ENCODE results near the gene CACNA1G.

CACNA1G gene

GRCh38 chr17:50675190-50675589 lies 114.7 kb downstream of the CACNA1G start:
- DNase-seq (ENCODE audit: low spot score) = no peak
- Histone ChIP-seq H3K9me3 (ENCODE audit: severe bottlenecking) (no peaks in the 10 kb centered on the region), H3K36me3 (ENCODE audit: low read depth) (peaks cover 32% of the 10 kb centered on the region), H3K27ac (ENCODE audit: poor library complexity, severe bottlenecking) (no peak overlapping the region), H3K27me3 (ENCODE audit: insufficient read depth, poor library complexity, severe bottlenecking) (no peaks in the 10 kb centered on the region), H3K4me3 (ENCODE audit: severe bottlenecking) (no peak overlapping the region), H3K4me1 (ENCODE audit: insufficient read depth, poor library complexity, severe bottlenecking) (peaks cover 22% of the 10 kb centered on the region)
- TF ChIP-seq CTCF (IDR thresholded peaks at IDR 0.05; ENCODE audit: poor library complexity, severe bottlenecking) = no peak
- no peak for ATAC-seq (ENCODE audit: low read depth)

- no peaks in the 10 kb centered on the region for H3K9me3 ChIP-seq (ENCODE audit: severe bottlenecking)
- peaks cover 28% of the 10 kb centered on the region for H3K36me3 ChIP-seq (ENCODE audit: low read depth)
- H3K4me3 ChIP-seq (ENCODE audit: severe bottlenecking) = no peak overlapping the region
- no peak for TF ChIP-seq CTCF (IDR thresholded peaks at IDR 0.05; ENCODE audit: poor library complexity, severe bottlenecking)
- H3K27ac ChIP-seq (ENCODE audit: poor library complexity, severe bottlenecking) = no peak overlapping the region
- no peaks in the 10 kb centered on the region for H3K27me3 ChIP-seq (ENCODE audit: insufficient read depth, poor library complexity, severe bottlenecking)
- ATAC-seq (ENCODE audit: low read depth) (no peak), DNase-seq (ENCODE audit: low spot score) (no peak)
- H3K4me1 ChIP-seq (ENCODE audit: insufficient read depth, poor library complexity, severe bottlenecking) = peaks cover 18% of the 10 kb centered on the region
Measured at GRCh38 chr17:50675627-50676026, 115.1 kb downstream of the CACNA1G start.

DNA sequence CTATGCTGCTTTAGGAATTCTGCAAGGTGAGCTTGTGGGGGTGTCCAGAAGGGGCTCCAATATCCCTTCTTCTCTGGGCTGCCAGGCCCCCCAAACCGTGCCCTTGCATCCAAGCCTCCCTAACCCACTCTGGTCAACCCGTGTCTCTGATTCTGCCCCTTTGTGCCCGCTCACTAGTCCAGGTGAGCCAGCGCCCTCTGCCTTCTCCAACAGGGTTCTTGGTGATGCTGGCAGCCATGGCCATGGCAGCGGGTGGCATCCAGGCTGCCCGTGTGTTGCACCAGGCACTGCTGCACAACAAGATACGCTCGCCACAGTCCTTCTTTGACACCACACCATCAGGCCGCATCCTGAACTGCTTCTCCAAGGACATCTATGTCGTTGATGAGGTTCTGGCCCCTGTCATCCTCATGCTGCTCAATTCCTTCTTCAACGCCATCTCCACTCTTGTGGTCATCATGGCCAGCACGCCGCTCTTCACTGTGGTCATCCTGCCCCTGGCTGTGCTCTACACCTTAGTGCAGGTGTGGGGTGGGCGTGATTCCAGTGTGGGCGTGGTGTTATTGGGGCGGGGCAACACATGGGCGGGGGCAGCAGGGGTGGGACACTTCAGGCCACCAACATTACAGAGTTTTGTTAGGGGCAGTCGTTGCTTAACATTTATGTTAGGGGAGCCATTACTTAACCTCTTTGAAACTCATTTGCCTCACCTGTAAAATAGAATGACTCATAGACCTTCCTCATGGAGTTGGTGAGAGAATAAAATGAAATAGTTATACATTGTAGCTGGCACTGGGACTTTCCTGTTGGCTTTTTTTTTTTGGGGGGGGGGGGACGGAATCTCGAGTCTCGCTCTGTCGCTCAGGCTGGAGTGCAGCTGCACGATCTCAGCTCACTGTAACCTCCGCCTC lies 115.8 kb downstream of the CACNA1G start:
- H3K9me3 ChIP-seq (ENCODE audit: severe bottlenecking) = no peaks in the 10 kb centered on the region
- TF ChIP-seq CTCF (IDR thresholded peaks at IDR 0.05; ENCODE audit: poor library complexity, severe bottlenecking) = no peak
- H3K4me3 ChIP-seq (ENCODE audit: severe bottlenecking) = no peak overlapping the region
- H3K4me1 ChIP-seq (ENCODE audit: insufficient read depth, poor library complexity, severe bottlenecking) = peaks cover 11% of the 10 kb centered on the region
- H3K27ac ChIP-seq (ENCODE audit: poor library complexity, severe bottlenecking) = no peak overlapping the region
- ATAC-seq (ENCODE audit: low read depth) (no peak), DNase-seq (ENCODE audit: low spot score) (peak; percentile 42)
- H3K36me3 ChIP-seq (ENCODE audit: low read depth) = peaks cover 27% of the 10 kb centered on the region
- no peaks in the 10 kb centered on the region for H3K27me3 ChIP-seq (ENCODE audit: insufficient read depth, poor library complexity, severe bottlenecking)

Data from RWPE2 (cell line).